Measurements from ENCODE around the gene ZNRF3.

ZNRF3 gene

DNA sequence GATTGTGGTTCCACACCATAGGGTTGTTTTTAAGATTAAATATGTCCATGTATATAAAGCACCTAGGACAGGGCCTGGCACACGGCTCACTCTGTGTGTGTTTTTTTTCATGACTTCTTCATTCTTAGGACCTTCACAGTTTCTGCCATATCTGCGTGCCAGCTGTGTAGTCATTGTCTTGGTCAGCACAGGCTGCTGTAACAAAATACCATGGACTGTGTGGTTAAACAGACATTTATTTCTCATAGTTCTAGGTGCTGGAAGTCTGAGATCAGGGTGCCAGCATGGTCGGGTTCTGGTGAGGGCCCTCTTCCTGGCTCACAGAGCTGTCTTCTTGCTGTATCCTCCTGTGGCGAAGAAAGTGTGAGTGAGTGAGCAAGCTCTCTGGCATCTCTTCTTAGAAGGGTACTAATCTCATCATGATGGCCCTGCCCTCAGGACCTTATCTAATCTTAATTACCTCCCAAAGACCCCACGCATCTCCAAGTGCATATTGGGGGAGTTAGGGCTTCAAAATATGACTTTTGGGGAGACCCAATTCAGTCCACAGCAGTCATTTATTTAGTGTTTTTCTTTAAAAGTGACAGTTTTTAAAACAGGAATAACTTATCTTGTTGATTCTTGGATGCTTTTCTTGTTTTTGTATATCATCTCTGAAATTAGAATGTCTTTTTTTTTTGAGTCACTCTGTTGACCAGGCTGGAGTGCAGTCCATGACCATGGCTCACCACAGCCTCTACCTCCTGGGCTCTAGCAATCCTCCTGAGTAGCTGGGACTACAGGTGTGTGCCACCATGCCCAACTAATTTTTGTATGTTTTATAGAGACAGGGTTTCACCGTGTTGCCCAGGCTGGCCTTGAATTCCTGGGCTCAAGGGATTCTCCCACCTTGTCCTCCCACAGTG is 70.9 kb downstream of the ZNRF3 start:
- no peak for DNase-seq (ENCODE audit: low spot score)

GRCh38 chr22:28955817-28956216 is 72.4 kb downstream of the ZNRF3 start:
- DNase-seq (ENCODE audit: low spot score) = peak; percentile 33

DNA sequence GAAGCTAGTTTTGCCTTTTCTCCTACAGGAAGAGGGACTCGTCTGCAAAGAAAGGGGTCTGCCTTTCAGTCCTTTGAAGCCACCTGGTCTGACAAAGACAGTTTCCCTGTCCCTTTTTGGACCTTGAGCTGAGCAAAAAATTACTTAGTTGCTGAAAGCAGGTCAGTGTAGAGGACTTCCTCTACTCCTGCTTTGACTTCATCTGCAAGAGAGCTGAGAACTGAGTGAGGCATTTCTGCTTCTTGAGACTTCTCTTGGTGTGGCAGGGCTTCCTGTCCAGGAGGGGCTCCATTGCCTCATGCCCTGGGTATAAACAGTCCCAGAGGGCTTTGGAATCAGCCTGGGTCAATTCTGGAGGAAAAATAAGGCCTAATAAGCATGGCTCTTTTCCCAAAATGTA is 73.1 kb downstream of the ZNRF3 start:
- no peak for DNase-seq (ENCODE audit: low spot score)

DNA sequence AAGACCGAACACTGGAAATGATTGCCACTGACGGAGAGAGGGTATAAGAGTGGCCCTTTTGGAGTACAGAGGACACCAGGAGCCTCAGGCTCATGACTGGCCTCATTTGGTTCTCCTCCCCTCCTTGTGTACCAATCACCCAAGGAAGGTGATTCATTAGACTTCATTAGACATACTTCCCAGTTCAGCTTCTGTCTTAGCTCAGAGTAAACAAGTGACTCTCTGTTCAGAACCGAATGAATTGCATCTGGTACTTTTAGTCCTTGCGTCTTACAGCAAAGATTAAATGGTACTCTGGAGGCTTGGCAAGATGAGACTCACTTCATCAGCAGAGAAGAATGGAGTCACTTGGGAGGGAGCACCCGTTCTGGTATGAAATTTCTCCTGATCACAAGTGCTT is 75.2 kb downstream of the ZNRF3 start:
- DNase-seq (ENCODE audit: low spot score) = no peak

GRCh38 chr22:28962042-28962554 is 78.7 kb downstream of the ZNRF3 start:
- DNase-seq (ENCODE audit: low spot score) = no peak

GRCh38 chr22:28963362-28963761 is 80.0 kb downstream of the ZNRF3 start:
- DNase-seq (ENCODE audit: low spot score) = no peak

- no peak for DNase-seq (ENCODE audit: low spot score)
These were observed 83.8 kb downstream of the ZNRF3 start for GRCh38 chr22:28967163-28967665.

DNA sequence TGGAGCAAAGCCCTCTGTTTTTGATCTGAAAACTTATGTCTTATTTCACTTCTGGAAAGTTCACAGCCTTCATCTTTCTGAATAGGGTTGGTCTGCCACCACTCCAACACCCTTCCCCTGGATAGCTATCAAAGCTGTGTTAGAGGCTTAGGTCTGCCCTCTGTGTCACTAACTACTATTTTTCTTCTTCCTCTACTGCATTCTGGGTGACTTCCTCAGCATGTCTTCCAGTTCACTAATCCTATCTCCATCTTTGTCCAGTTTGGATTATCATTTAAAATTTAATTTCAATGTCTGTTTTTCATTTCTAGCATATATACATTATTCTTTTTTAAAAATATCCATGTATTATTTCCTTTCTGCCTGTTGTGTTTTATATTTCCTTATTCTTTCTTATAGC is 84.6 kb downstream of the ZNRF3 start:
- DNase-seq (ENCODE audit: low spot score) = no peak

- DNase-seq (ENCODE audit: low spot score) = no peak
These were observed 86.2 kb downstream of the ZNRF3 start for GRCh38 chr22:28969401-28970168.

- no peak for DNase-seq (ENCODE audit: low spot score)
These were observed 90.0 kb downstream of the ZNRF3 start for GRCh38 chr22:28973352-28973751.

DNA sequence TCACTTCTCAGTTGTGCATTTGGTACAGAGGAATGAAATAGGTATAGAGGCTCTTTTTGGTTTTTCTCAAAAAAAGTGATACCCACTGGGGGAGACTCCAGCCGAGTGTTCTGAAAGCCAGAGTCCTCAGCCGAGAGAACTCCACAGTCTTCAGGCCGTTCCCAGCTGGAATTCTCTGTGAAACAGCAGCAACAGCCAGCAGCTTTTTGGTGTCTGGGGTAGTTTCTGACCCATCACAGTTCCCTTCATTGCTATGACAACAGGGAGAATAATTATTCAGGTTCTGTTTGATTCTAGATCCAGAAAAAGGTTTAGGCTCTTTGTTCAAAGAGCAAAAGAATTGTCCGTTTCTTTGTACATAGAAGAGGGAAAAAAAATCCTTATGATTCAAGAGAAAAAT is 93.7 kb downstream of the ZNRF3 start:
- no peak for DNase-seq (ENCODE audit: low spot score)

DNA sequence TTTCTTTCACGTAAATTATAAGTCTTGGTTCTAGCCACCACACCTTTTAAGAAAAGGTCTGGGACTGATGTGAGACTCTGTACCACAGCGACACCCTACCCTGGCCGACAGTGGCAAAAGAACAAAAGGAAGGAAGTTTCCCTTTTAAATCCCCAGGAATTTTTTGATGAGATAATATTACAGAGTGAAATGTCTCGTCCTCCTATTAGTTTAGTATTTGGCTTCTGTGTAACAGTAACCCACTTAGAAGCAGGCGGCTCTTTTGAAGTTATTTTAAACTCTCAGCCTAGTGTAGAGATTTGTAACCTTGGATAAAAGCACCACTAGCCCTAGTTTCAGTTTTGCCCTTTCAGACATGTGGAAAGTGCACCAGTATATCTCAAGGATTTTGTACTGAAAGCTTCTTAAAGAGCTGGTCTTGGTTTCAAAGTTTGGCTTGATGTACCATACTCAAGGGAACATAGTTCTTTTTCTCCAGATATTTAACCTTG is 94.2 kb downstream of the ZNRF3 start:
- DNase-seq (ENCODE audit: low spot score) = no peak

DNA sequence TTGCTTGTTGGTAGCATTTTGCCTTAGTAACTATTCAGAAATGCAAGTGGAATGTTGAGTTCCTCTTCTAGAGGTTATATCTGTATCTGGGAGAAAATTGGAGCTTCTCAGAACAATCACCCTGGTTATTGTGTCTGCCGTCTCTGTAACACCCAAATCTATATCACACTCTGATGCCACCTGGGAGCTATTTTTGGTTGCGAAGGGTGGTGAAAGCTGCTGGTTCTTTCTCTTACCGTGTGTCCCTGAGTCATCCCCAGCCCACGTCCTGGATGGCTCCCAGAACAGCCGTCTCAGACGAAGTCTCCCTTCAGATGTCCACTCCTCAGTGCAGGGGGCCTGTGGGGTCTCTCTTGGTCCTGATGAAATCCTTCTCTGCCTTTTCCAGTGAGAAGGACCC is 94.8 kb downstream of the ZNRF3 start:
- DNase-seq (ENCODE audit: low spot score) = no peak

GRCh38 chr22:28978863-28979796 is 95.8 kb downstream of the ZNRF3 start:
- DNase-seq (ENCODE audit: low spot score) = no peak

DNA sequence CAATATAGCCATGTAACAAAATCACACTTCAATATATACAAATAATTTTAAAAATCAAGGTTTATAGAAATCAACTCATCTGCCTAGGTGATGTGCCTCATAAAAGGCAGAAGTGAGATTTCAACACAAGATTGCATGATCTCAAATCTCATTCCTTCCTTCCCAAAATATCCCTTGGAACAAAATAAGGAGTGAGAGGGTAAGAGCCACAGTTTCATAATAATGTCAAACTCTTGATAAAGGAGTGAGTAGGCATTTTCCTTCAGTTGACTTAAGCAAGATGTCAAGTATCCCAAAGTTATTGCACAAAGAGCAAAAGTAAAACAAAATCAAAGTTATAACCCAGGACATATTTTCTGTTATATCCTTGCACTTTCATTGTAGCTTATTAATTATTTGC is 97.0 kb downstream of the ZNRF3 start:
- no peak for DNase-seq (ENCODE audit: low spot score)

DNA sequence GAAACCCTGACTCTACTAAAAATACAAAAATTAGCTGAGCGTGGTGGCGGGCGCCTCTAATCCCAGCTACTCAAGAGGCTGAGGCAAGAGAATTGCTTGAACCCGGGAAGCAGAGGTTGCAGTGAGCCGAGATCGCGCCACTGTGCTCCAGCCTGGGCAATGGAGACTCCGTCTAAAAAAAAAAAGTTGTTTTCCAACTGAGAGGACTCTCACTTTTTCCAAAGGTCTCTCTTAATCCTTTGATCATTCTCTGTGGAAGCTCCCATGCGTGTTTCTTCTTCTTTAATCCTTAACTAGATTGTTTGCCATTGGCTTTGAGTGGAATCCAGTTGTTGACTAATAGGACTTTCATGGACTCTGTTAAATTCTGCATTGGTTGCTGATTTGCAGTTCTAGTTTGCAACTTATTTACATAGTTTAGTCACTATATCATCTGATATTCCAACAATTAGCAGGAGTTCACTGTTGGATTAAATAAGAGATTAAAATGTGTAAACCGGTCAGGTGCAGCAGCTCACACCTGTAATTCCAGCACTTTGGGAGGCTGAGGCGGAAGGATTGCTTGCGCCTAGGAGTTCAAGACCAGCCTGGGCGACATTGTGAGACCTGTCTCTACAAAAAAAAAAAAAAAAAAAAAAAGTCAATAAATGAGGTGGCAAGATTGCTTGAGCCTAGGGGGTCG is 98.6 kb downstream of the ZNRF3 start:
- no peak for DNase-seq (ENCODE audit: low spot score)

- DNase-seq (ENCODE audit: low spot score) = no peak
These were observed 99.8 kb downstream of the ZNRF3 start for GRCh38 chr22:28983190-28983589.

GRCh38 chr22:28983788-28984441 is 100.5 kb downstream of the ZNRF3 start:
- no peak for DNase-seq (ENCODE audit: low spot score)

- no peak for DNase-seq (ENCODE audit: low spot score)
These were observed 101.2 kb downstream of the ZNRF3 start for GRCh38 chr22:28984482-28985158.
